ENCODE results near the gene CYP4F2. TPM values are rescaled to one million over a fixed set of nuclear protein-coding genes. Genes with fewer than 3 reads are reported as not detected.
"Not testable (repeated sequence)": the region's sequence is repeated elsewhere in the genome, so short reads cannot be mapped to it uniquely, and the experiment has no call there.

CYP4F2 gene
- total and polyA plus RNA-seq, 2 donors (not counting 1 experiment from before 2014, with no cell fraction given): not detected

DNA sequence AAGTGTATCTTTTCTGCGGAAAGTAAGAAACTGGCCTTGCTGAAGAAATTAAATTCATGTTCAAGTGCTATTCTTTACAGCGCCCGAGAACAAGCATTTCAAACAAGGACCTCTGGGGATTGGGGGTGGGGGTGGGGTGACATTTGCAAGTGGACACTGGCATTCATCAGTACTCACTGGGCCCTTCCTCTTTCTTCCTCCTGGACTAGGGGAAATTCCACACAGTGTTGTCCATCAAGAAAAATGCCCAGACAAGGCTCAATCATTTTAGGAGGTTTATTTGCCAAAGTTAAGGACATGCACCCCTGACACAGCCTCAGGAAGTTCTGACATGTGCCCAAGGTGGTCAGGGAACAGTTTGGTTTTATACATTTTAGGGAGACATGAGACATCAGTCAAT, 59.5 kb downstream of the CYP4F2 start:
- Histone ChIP-seq H3K9ac (ENCODE audit: insufficient read depth, low read length) (no peak overlapping the region), H3K9me3 (ENCODE audit: control insufficient read depth, insufficient read depth, low read depth, low read length) (no peaks in the 10 kb centered on the region), H3K4me2 (ENCODE audit: extremely low read depth, insufficient read depth, low read length) (no peak overlapping the region), H3K4me3 (replicated peaks in 1 of 4; ENCODE audit: control extremely low read depth in 1 of 4, insufficient read depth in 1 of 4, low read depth in 3 of 4, low read length in 4 of 4) (no peak overlapping the region), H2AFZ (ENCODE audit: low read length) (no peak overlapping the region), H3K27me3 (ENCODE audit: control insufficient read depth, insufficient read depth, low read length) (no peaks in the 10 kb centered on the region), H4K20me1 (ENCODE audit: control insufficient read depth, extremely low read depth, insufficient read depth, low read length) (no peaks in the 10 kb centered on the region), H3K27ac (ENCODE audit: insufficient read depth, low read length) (no peak overlapping the region), H3K4me1 (ENCODE audit: control insufficient read depth, extremely low read depth, insufficient read depth, low read length) (no peaks in the 10 kb centered on the region), H3K36me3 (ENCODE audit: control insufficient read depth, insufficient read depth, low read length) (no peaks in the 10 kb centered on the region), H3K79me2 (ENCODE audit: control insufficient read depth, insufficient read depth, low read length) (no peaks in the 10 kb centered on the region)
- no peak for TF ChIP-seq EZH2 (IDR thresholded peaks at IDR 0.05; ENCODE audit: low read length, missing control alignments)
- DNase-seq (ENCODE audit: low read depth in 2 of 2): no peak

DNA sequence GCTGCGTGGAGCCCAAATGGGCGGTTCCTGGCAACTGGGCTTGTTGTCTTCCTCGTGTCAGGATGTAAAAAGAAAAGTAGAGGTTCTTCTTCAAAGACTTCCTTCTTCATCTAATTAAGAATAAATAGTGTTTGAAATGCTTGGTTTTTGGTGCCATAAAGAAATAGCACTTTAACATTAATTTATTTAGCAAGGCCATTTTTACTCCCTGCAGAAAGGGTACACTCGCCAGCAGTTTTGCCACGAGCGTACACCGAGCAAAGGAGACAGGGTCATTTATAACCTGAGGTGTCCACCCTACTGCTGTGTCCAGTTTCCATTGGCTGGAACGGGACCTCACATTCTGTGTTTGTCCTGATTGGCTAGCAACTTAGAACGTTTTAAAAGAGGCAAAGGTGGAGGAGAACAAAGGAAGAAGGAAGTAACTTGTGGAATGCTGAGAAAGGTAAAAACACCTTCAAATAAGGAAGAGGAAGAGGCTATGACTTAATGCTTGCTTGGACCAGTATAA, 60.6 kb downstream of the CYP4F2 start:
- no peaks in the 10 kb centered on the region for H3K79me2 ChIP-seq (ENCODE audit: control insufficient read depth, insufficient read depth, low read length)
- DNase-seq (ENCODE audit: low read depth in 2 of 2): no peak
- H3K27me3 ChIP-seq (ENCODE audit: control insufficient read depth, insufficient read depth, low read length): no peaks in the 10 kb centered on the region
- no peaks in the 10 kb centered on the region for H3K4me1 ChIP-seq (ENCODE audit: control insufficient read depth, extremely low read depth, insufficient read depth, low read length)
- no peak overlapping the region for H3K9ac ChIP-seq (ENCODE audit: insufficient read depth, low read length)
- H4K20me1 ChIP-seq (ENCODE audit: control insufficient read depth, extremely low read depth, insufficient read depth, low read length): no peaks in the 10 kb centered on the region
- H3K27ac ChIP-seq (ENCODE audit: insufficient read depth, low read length): peak overlapping the region; percentile 83
- peak overlapping the region; percentile 90 for H3K4me2 ChIP-seq (ENCODE audit: extremely low read depth, insufficient read depth, low read length)
- no peak for TF ChIP-seq EZH2 (IDR thresholded peaks at IDR 0.05; ENCODE audit: low read length, missing control alignments)
- TF ChIP-seq, protein P1, sequence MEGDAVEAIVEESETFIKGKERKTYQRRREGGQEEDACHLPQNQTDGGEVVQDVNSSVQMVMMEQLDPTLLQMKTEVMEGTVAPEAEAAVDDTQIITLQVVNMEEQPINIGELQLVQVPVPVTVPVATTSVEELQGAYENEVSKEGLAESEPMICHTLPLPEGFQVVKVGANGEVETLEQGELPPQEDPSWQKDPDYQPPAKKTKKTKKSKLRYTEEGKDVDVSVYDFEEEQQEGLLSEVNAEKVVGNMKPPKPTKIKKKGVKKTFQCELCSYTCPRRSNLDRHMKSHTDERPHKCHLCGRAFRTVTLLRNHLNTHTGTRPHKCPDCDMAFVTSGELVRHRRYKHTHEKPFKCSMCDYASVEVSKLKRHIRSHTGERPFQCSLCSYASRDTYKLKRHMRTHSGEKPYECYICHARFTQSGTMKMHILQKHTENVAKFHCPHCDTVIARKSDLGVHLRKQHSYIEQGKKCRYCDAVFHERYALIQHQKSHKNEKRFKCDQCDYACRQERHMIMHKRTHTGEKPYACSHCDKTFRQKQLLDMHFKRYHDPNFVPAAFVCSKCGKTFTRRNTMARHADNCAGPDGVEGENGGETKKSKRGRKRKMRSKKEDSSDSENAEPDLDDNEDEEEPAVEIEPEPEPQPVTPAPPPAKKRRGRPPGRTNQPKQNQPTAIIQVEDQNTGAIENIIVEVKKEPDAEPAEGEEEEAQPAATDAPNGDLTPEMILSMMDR (conservative IDR thresholded peaks at IDR 0.05 in 1 of 2, IDR thresholded peaks at IDR 0.05 in 1 of 2; ENCODE audit: low read depth in 1 of 2, low read length in 2 of 2): no peak
- H3K9me3 ChIP-seq (ENCODE audit: control insufficient read depth, insufficient read depth, low read depth, low read length): no peaks in the 10 kb centered on the region
- no peaks in the 10 kb centered on the region for H3K36me3 ChIP-seq (ENCODE audit: control insufficient read depth, insufficient read depth, low read length)
- peak overlapping the region; percentile 0 to 85 (median 71) for H3K4me3 ChIP-seq (replicated peaks in 1 of 4; ENCODE audit: control extremely low read depth in 1 of 4, insufficient read depth in 1 of 4, low read depth in 3 of 4, low read length in 4 of 4)
- peak overlapping the region; percentile 64 for H2AFZ ChIP-seq (ENCODE audit: low read length)

DNA sequence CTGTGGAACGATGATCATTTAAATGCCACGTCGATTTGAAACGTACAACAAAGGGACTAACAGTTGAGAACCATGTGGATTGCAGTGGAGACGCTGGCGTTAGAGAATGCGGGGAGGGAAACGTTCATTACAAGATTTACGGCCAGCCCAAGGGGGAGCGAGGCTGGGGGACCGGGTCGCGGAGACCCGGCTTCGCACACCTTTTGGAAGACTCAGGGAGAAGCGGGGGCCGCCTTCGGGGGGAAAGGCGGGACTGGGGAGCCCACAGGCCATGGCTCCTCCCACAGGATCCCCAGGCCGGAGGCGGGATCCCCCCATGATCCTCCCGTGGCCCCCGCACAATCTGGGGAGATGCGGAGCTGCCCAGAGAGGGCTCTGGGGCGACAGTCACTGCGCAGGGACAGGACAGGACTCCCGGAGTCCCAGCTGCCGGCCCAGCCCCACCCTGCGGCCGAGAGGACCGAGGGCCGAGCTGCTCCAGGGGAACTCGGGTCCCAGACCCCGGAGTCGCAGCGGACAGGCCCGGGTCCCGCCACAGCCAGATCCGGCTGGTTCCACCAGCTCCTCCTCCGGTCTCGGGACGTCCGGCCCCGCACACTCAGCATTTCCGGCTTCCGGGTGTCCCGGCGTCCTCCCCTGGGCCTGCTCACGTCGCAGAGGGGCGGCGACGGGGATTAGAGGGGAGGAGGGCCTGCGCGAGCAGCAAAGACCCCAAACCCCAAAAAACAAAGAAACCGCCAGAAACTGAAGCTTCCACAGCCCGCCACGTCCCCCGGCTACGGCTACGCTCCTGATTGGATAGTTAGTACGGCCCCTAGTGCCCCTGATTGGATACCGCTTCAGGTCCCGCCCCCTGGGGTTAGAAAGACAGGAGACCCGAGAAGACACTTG, 61.3 kb downstream of the CYP4F2 start:
- no peaks in the 10 kb centered on the region for H4K20me1 ChIP-seq (ENCODE audit: control insufficient read depth, extremely low read depth, insufficient read depth, low read length)
- TF ChIP-seq EZH2 (IDR thresholded peaks at IDR 0.05; ENCODE audit: low read length, missing control alignments): no peak
- TF ChIP-seq, protein P1 (conservative IDR thresholded peaks at IDR 0.05 in 1 of 2, IDR thresholded peaks at IDR 0.05 in 1 of 2; ENCODE audit: low read depth in 1 of 2, low read length in 2 of 2): no peak
- peak overlapping the region; percentile 90 for H3K4me2 ChIP-seq (ENCODE audit: extremely low read depth, insufficient read depth, low read length)
- H2AFZ ChIP-seq (ENCODE audit: low read length): peak overlapping the region; percentile 83
- no peaks in the 10 kb centered on the region for H3K27me3 ChIP-seq (ENCODE audit: control insufficient read depth, insufficient read depth, low read length)
- no peaks in the 10 kb centered on the region for H3K9me3 ChIP-seq (ENCODE audit: control insufficient read depth, insufficient read depth, low read depth, low read length)
- no peaks in the 10 kb centered on the region for H3K36me3 ChIP-seq (ENCODE audit: control insufficient read depth, insufficient read depth, low read length)
- no peaks in the 10 kb centered on the region for H3K79me2 ChIP-seq (ENCODE audit: control insufficient read depth, insufficient read depth, low read length)
- peak overlapping the region; percentile 83 for H3K27ac ChIP-seq (ENCODE audit: insufficient read depth, low read length)
- H3K9ac ChIP-seq (ENCODE audit: insufficient read depth, low read length): peak overlapping the region; percentile 94
- H3K4me1 ChIP-seq (ENCODE audit: control insufficient read depth, extremely low read depth, insufficient read depth, low read length): no peaks in the 10 kb centered on the region
- peak; percentile 87 to 91 for DNase-seq (ENCODE audit: low read depth in 2 of 2)
- peak overlapping the region; percentile 64 to 85 (median 71) for H3K4me3 ChIP-seq (replicated peaks in 1 of 4; ENCODE audit: control extremely low read depth in 1 of 4, insufficient read depth in 1 of 4, low read depth in 3 of 4, low read length in 4 of 4)

DNA sequence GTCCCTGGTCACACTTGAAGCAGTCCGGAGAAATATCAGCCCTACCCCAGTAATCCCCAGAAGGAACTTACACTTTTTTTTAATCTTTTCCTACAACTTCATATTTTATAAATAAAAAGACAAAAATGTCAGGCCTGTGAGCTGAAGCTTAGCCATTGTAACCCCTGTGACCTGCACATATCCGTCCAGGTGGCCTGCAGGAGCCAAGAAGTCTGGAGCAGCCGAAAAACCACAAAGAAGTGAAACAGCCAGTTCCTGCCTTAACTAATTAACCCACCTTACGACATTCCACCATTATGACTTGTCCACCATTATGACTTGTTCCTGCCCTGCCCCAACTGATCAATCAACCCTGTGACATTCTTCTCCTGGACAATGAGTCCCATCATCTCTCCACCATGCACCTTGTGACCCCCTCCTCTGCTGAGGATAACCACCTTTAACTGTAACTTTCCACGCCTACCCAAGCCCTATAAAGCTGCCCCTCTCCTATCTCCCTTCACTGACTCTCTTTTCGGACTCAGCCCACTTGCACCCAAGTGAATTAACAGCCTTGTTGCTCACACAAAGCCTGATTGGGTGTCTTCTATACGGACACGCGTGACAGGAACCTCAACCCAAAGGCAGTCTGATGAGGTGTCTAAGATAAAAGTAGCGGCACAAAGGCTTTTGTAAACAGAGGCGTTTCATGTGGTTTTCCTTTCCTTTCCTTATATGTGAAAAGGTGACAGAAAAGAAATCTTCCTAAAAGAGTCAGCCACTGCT, 62.1 kb downstream of the CYP4F2 start:
- Histone ChIP-seq H3K27ac (ENCODE audit: insufficient read depth, low read length) (peak overlapping the region; percentile 83), H2AFZ (ENCODE audit: low read length) (peak overlapping the region; percentile 83), H3K4me2 (ENCODE audit: extremely low read depth, insufficient read depth, low read length) (peak overlapping the region; percentile 90)

DNA sequence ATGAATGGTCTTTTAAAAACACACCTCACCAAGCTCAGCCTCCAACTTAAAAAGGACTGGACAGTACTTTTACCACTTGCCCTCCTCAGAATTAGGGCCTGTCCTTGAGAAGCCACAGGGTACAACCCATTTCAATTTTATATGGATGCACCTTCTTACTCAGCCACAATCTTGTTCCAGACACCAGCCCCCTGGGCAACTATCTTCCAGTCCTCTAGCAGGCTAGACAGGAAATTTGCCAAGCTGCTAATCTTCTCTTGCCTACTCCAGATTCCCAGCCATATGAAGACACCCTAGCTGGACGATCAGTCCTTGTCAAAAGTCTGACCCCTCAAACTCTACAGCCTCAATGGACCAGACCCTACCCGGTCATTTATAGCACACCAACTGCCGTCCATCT, 63.6 kb downstream of the CYP4F2 start:
- H2AFZ ChIP-seq (ENCODE audit: low read length); H3K79me2 ChIP-seq (ENCODE audit: control insufficient read depth, insufficient read depth, low read length); DNase-seq (ENCODE audit: low read depth in 2 of 2); H3K27ac ChIP-seq (ENCODE audit: insufficient read depth, low read length); H3K36me3 ChIP-seq (ENCODE audit: control insufficient read depth, insufficient read depth, low read length); H3K9me3 ChIP-seq (ENCODE audit: control insufficient read depth, insufficient read depth, low read depth, low read length); H3K27me3 ChIP-seq (ENCODE audit: control insufficient read depth, insufficient read depth, low read length); H3K4me1 ChIP-seq (ENCODE audit: control insufficient read depth, extremely low read depth, insufficient read depth, low read length); H3K4me2 ChIP-seq (ENCODE audit: extremely low read depth, insufficient read depth, low read length); H4K20me1 ChIP-seq (ENCODE audit: control insufficient read depth, extremely low read depth, insufficient read depth, low read length); H3K9ac ChIP-seq (ENCODE audit: insufficient read depth, low read length); H3K4me3 ChIP-seq (replicated peaks in 1 of 4; ENCODE audit: control extremely low read depth in 1 of 4, insufficient read depth in 1 of 4, low read depth in 3 of 4, low read length in 4 of 4): not testable (repeated sequence)

More for the DNA sequence above, 62.1 kb downstream of the CYP4F2 start:
- not testable (repeated sequence) for H3K9me3 ChIP-seq (ENCODE audit: control insufficient read depth, insufficient read depth, low read depth, low read length); H4K20me1 ChIP-seq (ENCODE audit: control insufficient read depth, extremely low read depth, insufficient read depth, low read length); H3K36me3 ChIP-seq (ENCODE audit: control insufficient read depth, insufficient read depth, low read length); H3K4me1 ChIP-seq (ENCODE audit: control insufficient read depth, extremely low read depth, insufficient read depth, low read length); H3K27me3 ChIP-seq (ENCODE audit: control insufficient read depth, insufficient read depth, low read length); H3K79me2 ChIP-seq (ENCODE audit: control insufficient read depth, insufficient read depth, low read length)
- peak in 1 of 2 donors; percentile 3 for DNase-seq (ENCODE audit: low read depth in 2 of 2)
- H3K4me3 ChIP-seq (replicated peaks in 1 of 4; ENCODE audit: control extremely low read depth in 1 of 4, insufficient read depth in 1 of 4, low read depth in 3 of 4, low read length in 4 of 4): peak overlapping the region; percentile 64 to 85 (median 71)
- peak overlapping the region; percentile 94 for H3K9ac ChIP-seq (ENCODE audit: insufficient read depth, low read length)
